WTC11 (cell line): ENCODE results near the gene DPP10. TPM values are rescaled to one million over a fixed set of nuclear protein-coding genes. Genes with fewer than 3 reads are reported as not detected.
A peak's percentile ranks its signal among the peaks of the same experiment; 100 is the strongest.

Experiments used
- ATAC-seq: fragments of 200-7000 bp; cut with Tn5 transposase; 2 replicates; pipeline ENCODE4 v1.10.0; 2021; ENCODE audit warnings: mild to moderate bottlenecking, moderate library complexity
- CTCF ChIA-PET: fragments of 300-600 bp; sonication (Branson Sonifier 250); formaldehyde crosslinking; loops from one replicate; lab custom pipeline; 2021; ENCODE audit warnings: antibody characterized with exemption; lab: Charles Lee
- POLR2A ChIA-PET: fragments of 350-600 bp; sonication (Branson Sonifier 250); formaldehyde crosslinking; loops from one replicate; lab custom pipeline; 2021; ENCODE audit warnings: antibody characterized with exemption; lab: Charles Lee
- DNase-seq: peaks from one replicate; pipeline ENCODE4 v3.0.0; 2021; ENCODE audit warnings: low spot score
- H3K27ac Mint-ChIP-seq: 2 replicates; pipeline ENCODE4 v1.8.0; 2021; ENCODE audit warnings: mixed read lengths
- H3K27me3 Mint-ChIP-seq: 2 replicates; pipeline ENCODE4 v1.8.0; 2021; ENCODE audit warnings: low read depth, mild to moderate bottlenecking, moderate library complexity, mixed read lengths
- H3K36me3 Mint-ChIP-seq: 2 replicates; pipeline ENCODE4 v1.8.0; 2021; ENCODE audit warnings: mixed read lengths
- H3K4me1 Mint-ChIP-seq: 2 replicates; pipeline ENCODE4 v1.8.0; 2022; ENCODE audit warnings: mixed read lengths
- H3K4me3 Mint-ChIP-seq: 2 replicates; pipeline ENCODE4 v1.8.0; 2021; ENCODE audit warnings: mild to moderate bottlenecking, moderate library complexity, mixed read lengths
- H3K9me3 Mint-ChIP-seq: 2 replicates; pipeline ENCODE4 v1.8.0; 2021; ENCODE audit warnings: mixed read lengths
- CREB1 ChIP-seq: sonication (generic); formaldehyde crosslinking; IDR thresholded peaks from 2 replicates; pipeline ENCODE4 v1.8.0; 2023; ENCODE audit warnings: mild to moderate bottlenecking, missing genetic modification reagents
- HMGA2 ChIP-seq: fragments of 250-450 bp; sonication (Bioruptor Pico); IDR thresholded peaks from 2 replicates; pipeline ENCODE4 v1.4.0; 2021; ENCODE audit warnings: mild to moderate bottlenecking, moderate library complexity
- NFE2L1 ChIP-seq: sonication (generic); formaldehyde crosslinking; IDR thresholded peaks from 2 replicates; pipeline ENCODE4 v1.8.1; 2023; ENCODE audit warnings: missing genetic modification reagents
- PREB ChIP-seq: sonication (generic); formaldehyde crosslinking; IDR thresholded peaks from 2 replicates; pipeline ENCODE4 v1.8.1; 2022; ENCODE audit warnings: mild to moderate bottlenecking, missing genetic modification reagents, moderate library complexity, borderline replicate concordance
- PRRX2 ChIP-seq: fragments of 250-450 bp; sonication (Bioruptor Pico); IDR thresholded peaks from 2 replicates; pipeline ENCODE4 v1.8.0; 2021; ENCODE audit warnings: mild to moderate bottlenecking
- SP1 ChIP-seq: sonication (generic); formaldehyde crosslinking; conservative IDR thresholded peaks from 2 replicates; pipeline ENCODE4 v1.8.1; 2022; ENCODE audit warnings: missing genetic modification reagents
- ZNF121 ChIP-seq: sonication (generic); formaldehyde crosslinking; IDR thresholded peaks from 2 replicates; pipeline ENCODE4 v1.8.0; 2023; ENCODE audit warnings: missing genetic modification reagents
- ZNF232 ChIP-seq: sonication (generic); formaldehyde crosslinking; IDR thresholded peaks from 2 replicates; pipeline ENCODE4 v1.8.0; 2022; ENCODE audit warnings: mild to moderate bottlenecking, missing genetic modification reagents
- ZNF396 ChIP-seq: fragments of 250-450 bp; sonication (Bioruptor Pico); IDR thresholded peaks from 2 replicates; pipeline ENCODE4 v1.8.0; 2021; ENCODE audit warnings: mild to moderate bottlenecking, moderate library complexity, borderline replicate concordance
- ZNF416 ChIP-seq: fragments of 250-450 bp; sonication (Bioruptor Pico); IDR thresholded peaks from 2 replicates; pipeline ENCODE4 v1.9.0; 2021; ENCODE audit warnings: mild to moderate bottlenecking, inconsistent platforms
- ZNF671 ChIP-seq: fragments of 250-450 bp; sonication (Bioruptor Pico); IDR thresholded peaks from 2 replicates; pipeline ENCODE4 v1.8.0; 2021; ENCODE audit warnings: mild to moderate bottlenecking
- total RNA-seq: library from RNA; stranded (reverse); gene quantifications from 3 replicates; pipeline ENCODE4 v1.2.3, GENCODE V29; 2021
- TF ChIP-seq, protein P1 (sequence below): sonication (generic); formaldehyde crosslinking; IDR thresholded peaks from 2 replicates; pipeline ENCODE4 v1.8.0; 2023; ENCODE audit warnings: mild to moderate bottlenecking, missing genetic modification reagents
- TF ChIP-seq, protein P2 (sequence below): sonication (generic); formaldehyde crosslinking; IDR thresholded peaks from 2 replicates; pipeline ENCODE4 v1.8.0; 2022; ENCODE audit warnings: mild to moderate bottlenecking, missing genetic modification reagents
- TF ChIP-seq, protein P3 (sequence below): sonication (generic); formaldehyde crosslinking; IDR thresholded peaks from 2 replicates; pipeline ENCODE4 v1.8.1; 2022; ENCODE audit warnings: low read depth, mild to moderate bottlenecking, moderate library complexity, missing genetic modification reagents, borderline replicate concordance
- TF ChIP-seq, protein P4 (sequence below): sonication (generic); formaldehyde crosslinking; IDR thresholded peaks from 2 replicates; pipeline ENCODE4 v1.8.1; 2023; ENCODE audit warnings: mild to moderate bottlenecking, missing genetic modification reagents, borderline replicate concordance
- TF ChIP-seq, protein P5 (sequence below): fragments of 200-600 bp; IDR thresholded peaks from 2 replicates; pipeline ENCODE4 v1.8.0; 2022; ENCODE audit warnings: antibody characterized with exemption
- TF ChIP-seq, protein P6 (sequence below): fragments of 250-450 bp; sonication (Bioruptor Pico); IDR thresholded peaks from 2 replicates; pipeline ENCODE4 v1.8.0; 2021; ENCODE audit warnings: mild to moderate bottlenecking

The DPP10 gene
- total RNA-seq, 1 experiment from 2014 or later, result 4.0 TPM

DNA sequence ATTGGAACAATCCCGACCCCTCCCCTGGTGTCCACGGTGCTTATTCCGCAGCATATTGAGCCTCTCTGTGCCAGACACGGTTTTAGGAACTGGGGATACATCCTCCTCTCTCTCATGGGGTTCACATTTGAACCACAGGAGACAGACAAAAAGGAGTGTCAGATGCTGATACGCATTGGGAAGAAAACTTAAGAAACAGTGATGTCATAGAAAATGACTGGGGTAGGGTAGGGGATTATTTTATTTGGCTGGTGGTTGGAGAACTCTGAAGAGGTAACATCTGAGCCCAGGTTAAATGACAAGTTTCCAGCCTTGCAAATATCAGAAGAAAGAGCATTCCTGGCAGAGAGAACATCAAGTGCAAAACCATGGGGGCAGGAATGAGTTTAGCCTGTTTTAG is 344.5 kb downstream of the DPP10 start (continued):
- TF ChIP-seq, protein P1, sequence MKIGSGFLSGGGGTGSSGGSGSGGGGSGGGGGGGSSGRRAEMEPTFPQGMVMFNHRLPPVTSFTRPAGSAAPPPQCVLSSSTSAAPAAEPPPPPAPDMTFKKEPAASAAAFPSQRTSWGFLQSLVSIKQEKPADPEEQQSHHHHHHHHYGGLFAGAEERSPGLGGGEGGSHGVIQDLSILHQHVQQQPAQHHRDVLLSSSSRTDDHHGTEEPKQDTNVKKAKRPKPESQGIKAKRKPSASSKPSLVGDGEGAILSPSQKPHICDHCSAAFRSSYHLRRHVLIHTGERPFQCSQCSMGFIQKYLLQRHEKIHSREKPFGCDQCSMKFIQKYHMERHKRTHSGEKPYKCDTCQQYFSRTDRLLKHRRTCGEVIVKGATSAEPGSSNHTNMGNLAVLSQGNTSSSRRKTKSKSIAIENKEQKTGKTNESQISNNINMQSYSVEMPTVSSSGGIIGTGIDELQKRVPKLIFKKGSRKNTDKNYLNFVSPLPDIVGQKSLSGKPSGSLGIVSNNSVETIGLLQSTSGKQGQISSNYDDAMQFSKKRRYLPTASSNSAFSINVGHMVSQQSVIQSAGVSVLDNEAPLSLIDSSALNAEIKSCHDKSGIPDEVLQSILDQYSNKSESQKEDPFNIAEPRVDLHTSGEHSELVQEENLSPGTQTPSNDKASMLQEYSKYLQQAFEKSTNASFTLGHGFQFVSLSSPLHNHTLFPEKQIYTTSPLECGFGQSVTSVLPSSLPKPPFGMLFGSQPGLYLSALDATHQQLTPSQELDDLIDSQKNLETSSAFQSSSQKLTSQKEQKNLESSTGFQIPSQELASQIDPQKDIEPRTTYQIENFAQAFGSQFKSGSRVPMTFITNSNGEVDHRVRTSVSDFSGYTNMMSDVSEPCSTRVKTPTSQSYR (CRISPR knock-in tag), result no peak
- no peak for TF ChIP-seq ZNF396 (CRISPR knock-in tag)
- TF ChIP-seq ZNF671 (CRISPR knock-in tag), result no peak
- TF ChIP-seq, all 79 proteins: peak for 0

- ATAC-seq, result no peak
- peaks cover 47% of the 10 kb centered on the region for H3K4me1 Mint-ChIP-seq
- no peak overlapping the region for H3K4me3 Mint-ChIP-seq
- DNase-seq, result no peak
- ChIA-PET POLR2A (no interaction called here), CTCF (no interaction called here)
- H3K9me3 Mint-ChIP-seq, result peaks cover 39% of the 10 kb centered on the region
- H3K36me3 Mint-ChIP-seq, result peaks cover 14% of the 10 kb centered on the region
- no peaks in the 10 kb centered on the region for H3K27me3 Mint-ChIP-seq
- TF ChIP-seq ZNF416 (CRISPR knock-in tag), result no peak
- no peak for TF ChIP-seq ZNF232 (CRISPR knock-in tag)
- no peak overlapping the region for H3K27ac Mint-ChIP-seq
Measured at GRCh38 chr2:114787486-114787885, 345.0 kb downstream of the DPP10 start.

DNA sequence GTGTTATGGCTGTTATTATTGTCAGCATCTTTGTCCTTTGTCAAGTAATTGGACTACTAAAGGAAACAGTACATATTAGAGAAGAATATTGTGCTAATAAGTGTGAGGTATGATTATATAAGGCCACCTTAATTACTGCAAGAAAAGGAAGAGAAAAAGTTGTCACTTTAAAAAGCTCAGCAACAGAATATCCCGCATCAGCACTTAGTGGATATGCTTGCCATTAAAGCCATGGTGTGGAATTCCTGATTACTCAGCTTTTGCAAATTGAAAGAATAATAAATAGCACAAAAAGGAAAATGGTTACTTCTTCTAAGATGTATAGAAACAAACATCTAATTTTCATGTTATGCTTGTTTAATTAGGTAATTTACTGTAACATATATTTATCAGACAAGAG is 347.5 kb downstream of the DPP10 start:
- no peak for ATAC-seq
- peaks cover 47% of the 10 kb centered on the region for H3K9me3 Mint-ChIP-seq
- TF ChIP-seq CREB1 (CRISPR knock-in tag) (no peak), PRRX2 (no peak)
- TF ChIP-seq, protein P2, sequence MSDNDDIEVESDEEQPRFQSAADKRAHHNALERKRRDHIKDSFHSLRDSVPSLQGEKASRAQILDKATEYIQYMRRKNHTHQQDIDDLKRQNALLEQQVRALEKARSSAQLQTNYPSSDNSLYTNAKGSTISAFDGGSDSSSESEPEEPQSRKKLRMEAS (CRISPR knock-in tag), result no peak
- peaks cover 36% of the 10 kb centered on the region for H3K4me1 Mint-ChIP-seq
- H3K4me3 Mint-ChIP-seq, result 0 out of 2 replicates have a peak overlapping the region, but pooled peaks have one; percentile 37
- POLR2A ChIA-PET, result no interaction called here
- no peak overlapping the region for H3K27ac Mint-ChIP-seq
- no peaks in the 10 kb centered on the region for H3K27me3 Mint-ChIP-seq
- peaks cover 14% of the 10 kb centered on the region for H3K36me3 Mint-ChIP-seq
- CTCF ChIA-PET, result no interaction called here
- no peak for DNase-seq

DNA sequence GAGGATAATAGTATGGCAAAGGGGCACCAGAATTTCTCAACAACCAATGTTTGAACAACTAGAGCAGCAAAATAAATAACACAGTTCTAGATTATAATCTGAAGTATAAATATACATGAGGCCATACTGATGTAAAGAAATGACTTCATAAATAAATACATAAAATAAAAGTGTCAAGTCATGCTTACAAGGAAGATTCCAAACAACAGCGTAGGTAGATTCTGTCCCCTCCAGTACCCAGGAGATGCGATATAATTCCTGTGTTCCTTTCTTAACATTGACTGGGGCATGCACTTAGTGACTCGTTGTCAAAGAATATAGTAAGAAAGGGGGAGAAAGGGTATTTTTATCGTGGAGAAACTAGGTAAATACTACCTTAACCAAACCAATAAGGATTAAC is 355.1 kb downstream of the DPP10 start:
- Mint-ChIP-seq H3K36me3 (peaks cover 10% of the 10 kb centered on the region), H3K4me1 (no peaks in the 10 kb centered on the region), H3K27me3 (no peaks in the 10 kb centered on the region), H3K4me3 (no peak overlapping the region)
- ATAC-seq, result no peak
- ChIA-PET POLR2A (no interaction called here), CTCF (no interaction called here)
- TF ChIP-seq, protein P3, sequence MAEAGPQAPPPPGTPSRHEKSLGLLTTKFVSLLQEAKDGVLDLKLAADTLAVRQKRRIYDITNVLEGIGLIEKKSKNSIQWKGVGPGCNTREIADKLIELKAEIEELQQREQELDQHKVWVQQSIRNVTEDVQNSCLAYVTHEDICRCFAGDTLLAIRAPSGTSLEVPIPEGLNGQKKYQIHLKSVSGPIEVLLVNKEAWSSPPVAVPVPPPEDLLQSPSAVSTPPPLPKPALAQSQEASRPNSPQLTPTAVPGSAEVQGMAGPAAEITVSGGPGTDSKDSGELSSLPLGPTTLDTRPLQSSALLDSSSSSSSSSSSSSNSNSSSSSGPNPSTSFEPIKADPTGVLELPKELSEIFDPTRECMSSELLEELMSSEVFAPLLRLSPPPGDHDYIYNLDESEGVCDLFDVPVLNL (CRISPR knock-in tag), result no peak
- TF ChIP-seq HMGA2 (CRISPR knock-in tag) (no peak), NFE2L1 (CRISPR knock-in tag) (no peak), SP1 (CRISPR knock-in tag) (no peak), PREB (CRISPR knock-in tag) (no peak), ZNF121 (CRISPR knock-in tag) (no peak)
- TF ChIP-seq, protein P4, sequence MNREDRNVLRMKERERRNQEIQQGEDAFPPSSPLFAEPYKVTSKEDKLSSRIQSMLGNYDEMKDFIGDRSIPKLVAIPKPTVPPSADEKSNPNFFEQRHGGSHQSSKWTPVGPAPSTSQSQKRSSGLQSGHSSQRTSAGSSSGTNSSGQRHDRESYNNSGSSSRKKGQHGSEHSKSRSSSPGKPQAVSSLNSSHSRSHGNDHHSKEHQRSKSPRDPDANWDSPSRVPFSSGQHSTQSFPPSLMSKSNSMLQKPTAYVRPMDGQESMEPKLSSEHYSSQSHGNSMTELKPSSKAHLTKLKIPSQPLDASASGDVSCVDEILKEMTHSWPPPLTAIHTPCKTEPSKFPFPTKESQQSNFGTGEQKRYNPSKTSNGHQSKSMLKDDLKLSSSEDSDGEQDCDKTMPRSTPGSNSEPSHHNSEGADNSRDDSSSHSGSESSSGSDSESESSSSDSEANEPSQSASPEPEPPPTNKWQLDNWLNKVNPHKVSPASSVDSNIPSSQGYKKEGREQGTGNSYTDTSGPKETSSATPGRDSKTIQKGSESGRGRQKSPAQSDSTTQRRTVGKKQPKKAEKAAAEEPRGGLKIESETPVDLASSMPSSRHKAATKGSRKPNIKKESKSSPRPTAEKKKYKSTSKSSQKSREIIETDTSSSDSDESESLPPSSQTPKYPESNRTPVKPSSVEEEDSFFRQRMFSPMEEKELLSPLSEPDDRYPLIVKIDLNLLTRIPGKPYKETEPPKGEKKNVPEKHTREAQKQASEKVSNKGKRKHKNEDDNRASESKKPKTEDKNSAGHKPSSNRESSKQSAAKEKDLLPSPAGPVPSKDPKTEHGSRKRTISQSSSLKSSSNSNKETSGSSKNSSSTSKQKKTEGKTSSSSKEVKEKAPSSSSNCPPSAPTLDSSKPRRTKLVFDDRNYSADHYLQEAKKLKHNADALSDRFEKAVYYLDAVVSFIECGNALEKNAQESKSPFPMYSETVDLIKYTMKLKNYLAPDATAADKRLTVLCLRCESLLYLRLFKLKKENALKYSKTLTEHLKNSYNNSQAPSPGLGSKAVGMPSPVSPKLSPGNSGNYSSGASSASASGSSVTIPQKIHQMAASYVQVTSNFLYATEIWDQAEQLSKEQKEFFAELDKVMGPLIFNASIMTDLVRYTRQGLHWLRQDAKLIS (CRISPR knock-in tag), result no peak
- TF ChIP-seq, protein P5, sequence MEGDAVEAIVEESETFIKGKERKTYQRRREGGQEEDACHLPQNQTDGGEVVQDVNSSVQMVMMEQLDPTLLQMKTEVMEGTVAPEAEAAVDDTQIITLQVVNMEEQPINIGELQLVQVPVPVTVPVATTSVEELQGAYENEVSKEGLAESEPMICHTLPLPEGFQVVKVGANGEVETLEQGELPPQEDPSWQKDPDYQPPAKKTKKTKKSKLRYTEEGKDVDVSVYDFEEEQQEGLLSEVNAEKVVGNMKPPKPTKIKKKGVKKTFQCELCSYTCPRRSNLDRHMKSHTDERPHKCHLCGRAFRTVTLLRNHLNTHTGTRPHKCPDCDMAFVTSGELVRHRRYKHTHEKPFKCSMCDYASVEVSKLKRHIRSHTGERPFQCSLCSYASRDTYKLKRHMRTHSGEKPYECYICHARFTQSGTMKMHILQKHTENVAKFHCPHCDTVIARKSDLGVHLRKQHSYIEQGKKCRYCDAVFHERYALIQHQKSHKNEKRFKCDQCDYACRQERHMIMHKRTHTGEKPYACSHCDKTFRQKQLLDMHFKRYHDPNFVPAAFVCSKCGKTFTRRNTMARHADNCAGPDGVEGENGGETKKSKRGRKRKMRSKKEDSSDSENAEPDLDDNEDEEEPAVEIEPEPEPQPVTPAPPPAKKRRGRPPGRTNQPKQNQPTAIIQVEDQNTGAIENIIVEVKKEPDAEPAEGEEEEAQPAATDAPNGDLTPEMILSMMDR, result no peak
- TF ChIP-seq, protein P6, sequence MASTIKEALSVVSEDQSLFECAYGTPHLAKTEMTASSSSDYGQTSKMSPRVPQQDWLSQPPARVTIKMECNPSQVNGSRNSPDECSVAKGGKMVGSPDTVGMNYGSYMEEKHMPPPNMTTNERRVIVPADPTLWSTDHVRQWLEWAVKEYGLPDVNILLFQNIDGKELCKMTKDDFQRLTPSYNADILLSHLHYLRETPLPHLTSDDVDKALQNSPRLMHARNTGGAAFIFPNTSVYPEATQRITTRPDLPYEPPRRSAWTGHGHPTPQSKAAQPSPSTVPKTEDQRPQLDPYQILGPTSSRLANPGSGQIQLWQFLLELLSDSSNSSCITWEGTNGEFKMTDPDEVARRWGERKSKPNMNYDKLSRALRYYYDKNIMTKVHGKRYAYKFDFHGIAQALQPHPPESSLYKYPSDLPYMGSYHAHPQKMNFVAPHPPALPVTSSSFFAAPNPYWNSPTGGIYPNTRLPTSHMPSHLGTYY, result no peak
- TF ChIP-seq, all 79 proteins: peak for 0
- Mint-ChIP-seq H3K9me3 (peaks cover 57% of the 10 kb centered on the region), H3K27ac (no peak overlapping the region)
- no peak for DNase-seq
